SK-N-SH treated with all-trans-retinoic acid at 6 μM for 48 hours (cell line): ENCODE results near the gene MOG.

ENCODE experiments used
- ATAC-seq: fragments of 200-7000 bp; cut with Tn5 transposase; 3 replicates; pipeline ENCODE4 v1.9.1; 2020; ENCODE audit warnings: mild to moderate bottlenecking, moderate library complexity
- ARNTL ChIP-seq: fragments of 450-650 bp; formaldehyde crosslinking; IDR thresholded peaks from 2 replicates; pipeline ENCODE4 v1.5.0; 2020; ENCODE audit warnings: low read depth, mild to moderate bottlenecking, moderate library complexity, borderline replicate concordance
- BACH2 ChIP-seq: fragments of 250-450 bp; sonication (Bioruptor Pico); IDR thresholded peaks from 2 replicates; pipeline ENCODE4 v1.9.0; 2021; ENCODE audit warnings: mild to moderate bottlenecking, borderline replicate concordance
- CSDC2 ChIP-seq: fragments of 250-450 bp; sonication (Bioruptor Pico); IDR thresholded peaks from 2 replicates; pipeline ENCODE4 v1.5.0; 2020; ENCODE audit warnings: mild to moderate bottlenecking, moderate library complexity
- GLIS3 ChIP-seq: fragments of 250-450 bp; sonication (Bioruptor Pico); IDR thresholded peaks from 2 replicates; pipeline ENCODE4 v1.5.0; 2020; ENCODE audit warnings: mild to moderate bottlenecking, moderate library complexity
- ISL1 ChIP-seq: fragments of 250-450 bp; sonication (Bioruptor Pico); IDR thresholded peaks from 2 replicates; pipeline ENCODE4 v2.1.2; 2022; ENCODE audit warnings: mild to moderate bottlenecking, moderate library complexity
- RARB ChIP-seq: fragments of 250-450 bp; sonication (Bioruptor Pico); IDR thresholded peaks from 2 replicates; pipeline ENCODE4 v1.8.0; 2021; ENCODE audit warnings: mild to moderate bottlenecking, moderate library complexity
- SNAI2 ChIP-seq: fragments of 250-450 bp; sonication (Bioruptor Pico); IDR thresholded peaks from 2 replicates; pipeline ENCODE4 v1.5.0; 2020; ENCODE audit warnings: mild to moderate bottlenecking, moderate library complexity
- TCF4 ChIP-seq: fragments of 250-450 bp; sonication (Bioruptor Pico); IDR thresholded peaks from 2 replicates; pipeline ENCODE4 v1.8.0; 2021; ENCODE audit warnings: mild to moderate bottlenecking, moderate library complexity, borderline replicate concordance
- TOX ChIP-seq: fragments of 250-450 bp; sonication (Bioruptor Pico); IDR thresholded peaks from 2 replicates; pipeline ENCODE4 v1.8.0; 2021; ENCODE audit warnings: mild to moderate bottlenecking, moderate library complexity, borderline replicate concordance
- ZC3H10 ChIP-seq: fragments of 250-450 bp; sonication (Bioruptor Pico); IDR thresholded peaks from 2 replicates; pipeline ENCODE4 v1.5.1; 2021; ENCODE audit warnings: mild to moderate bottlenecking, moderate library complexity
- ZFP3 ChIP-seq: fragments of 250-450 bp; sonication (Bioruptor Pico); IDR thresholded peaks from 2 replicates; pipeline ENCODE4 v1.5.0; 2020; ENCODE audit warnings: mild to moderate bottlenecking, moderate library complexity
- ZFP30 ChIP-seq: fragments of 450-650 bp; formaldehyde crosslinking; IDR thresholded peaks from 2 replicates; pipeline ENCODE4 v1.5.0; 2022; ENCODE audit warnings: mild to moderate bottlenecking, moderate library complexity
- ZNF565 ChIP-seq: fragments of 450-650 bp; formaldehyde crosslinking; conservative IDR thresholded peaks from 2 replicates; pipeline ENCODE4 v1.5.0; 2020; ENCODE audit warnings: low read depth, mild to moderate bottlenecking, moderate library complexity
- TF ChIP-seq, protein P1 (sequence below): fragments of 250-450 bp; sonication (Bioruptor Pico); IDR thresholded peaks from 2 replicates; pipeline ENCODE4 v1.5.0; 2020; ENCODE audit warnings: mild to moderate bottlenecking, moderate library complexity
- TF ChIP-seq, protein P2 (sequence below): fragments of 250-450 bp; sonication (Bioruptor Pico); IDR thresholded peaks from 2 replicates; pipeline ENCODE4 v1.8.0; 2021; ENCODE audit warnings: low read depth, mild to moderate bottlenecking, moderate library complexity, borderline replicate concordance
- TF ChIP-seq, protein P3 (sequence below): fragments of 250-450 bp; sonication (Bioruptor Pico); IDR thresholded peaks from 2 replicates; pipeline ENCODE4 v1.8.0; 2020; ENCODE audit warnings: mild to moderate bottlenecking, moderate library complexity, borderline replicate concordance
- TF ChIP-seq, protein P4 (sequence below): fragments of 250-450 bp; sonication (Bioruptor Pico); IDR thresholded peaks from 2 replicates; pipeline ENCODE4 v1.5.1; 2020; ENCODE audit warnings: low read depth, mild to moderate bottlenecking, moderate library complexity
- TF ChIP-seq, protein P5 (sequence below): fragments of 250-450 bp; sonication (Bioruptor Pico); IDR thresholded peaks from 2 replicates; pipeline ENCODE4 v1.5.1; 2021; ENCODE audit warnings: mild to moderate bottlenecking, moderate library complexity

MOG gene

DNA sequence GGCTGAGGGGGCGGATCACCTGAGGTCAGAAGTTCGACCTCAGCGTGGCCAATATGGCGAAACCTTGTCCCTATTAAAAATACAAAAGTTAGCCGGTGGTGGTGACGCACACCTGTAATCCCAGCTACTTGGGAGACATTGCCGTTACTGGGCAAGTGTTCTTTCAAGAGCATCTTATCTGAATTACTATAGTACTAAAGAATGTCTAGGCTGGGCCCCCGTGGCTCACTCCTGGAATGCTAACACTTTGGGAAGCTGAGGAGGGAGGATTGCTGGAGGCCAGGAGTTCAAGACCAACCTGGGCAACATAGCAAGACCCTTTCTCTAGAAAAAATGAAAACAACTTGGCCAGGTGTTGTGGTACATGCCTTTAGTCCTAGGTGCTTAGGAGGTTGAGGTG, 24.9 kb downstream of the MOG start (continued):
- TF ChIP-seq ZC3H10 (CRISPR knock-in tag) (no peak), TCF4 (CRISPR knock-in tag) (no peak)
- TF ChIP-seq, all 23 proteins: peak for 0

DNA sequence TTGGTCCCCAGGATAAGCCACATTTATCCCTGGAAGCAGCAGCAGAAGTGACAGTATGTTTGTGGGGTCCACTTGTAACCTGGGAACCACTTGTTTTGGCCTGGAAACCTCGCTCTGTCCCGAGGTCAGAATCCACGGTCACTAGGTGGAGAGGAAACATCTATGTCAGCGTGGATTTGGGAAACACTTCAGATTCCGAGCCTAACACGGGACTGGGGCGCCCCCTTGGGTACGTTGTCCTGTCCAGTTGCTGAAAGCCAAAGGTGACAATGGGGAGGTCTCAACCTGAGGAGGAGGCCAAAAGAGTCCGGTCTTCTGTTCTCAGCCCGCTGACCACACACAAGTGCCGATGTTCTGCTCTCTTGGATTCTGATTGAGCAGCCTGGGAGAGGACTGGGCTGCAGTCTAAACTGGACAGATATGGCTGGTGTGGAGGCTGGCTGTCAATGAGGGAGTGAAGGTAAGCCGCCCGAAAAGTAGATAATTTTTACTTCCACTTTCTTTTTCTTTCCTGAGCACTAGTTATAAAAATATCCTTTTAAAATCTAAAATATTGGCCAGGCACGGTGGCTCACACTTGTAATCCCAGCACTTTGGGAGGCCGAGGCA, 28.9 kb downstream of the MOG start:
- no peak for TF ChIP-seq TOX (CRISPR knock-in tag)
- no peak for TF ChIP-seq CSDC2 (CRISPR knock-in tag)
- no peak for TF ChIP-seq ZNF565
- TF ChIP-seq ZC3H10 (CRISPR knock-in tag), result no peak
- no peak for TF ChIP-seq RARB (CRISPR knock-in tag)
- no peak for TF ChIP-seq BACH2 (CRISPR knock-in tag)
- TF ChIP-seq ARNTL (CRISPR knock-in tag), result no peak
- TF ChIP-seq, protein P1, sequence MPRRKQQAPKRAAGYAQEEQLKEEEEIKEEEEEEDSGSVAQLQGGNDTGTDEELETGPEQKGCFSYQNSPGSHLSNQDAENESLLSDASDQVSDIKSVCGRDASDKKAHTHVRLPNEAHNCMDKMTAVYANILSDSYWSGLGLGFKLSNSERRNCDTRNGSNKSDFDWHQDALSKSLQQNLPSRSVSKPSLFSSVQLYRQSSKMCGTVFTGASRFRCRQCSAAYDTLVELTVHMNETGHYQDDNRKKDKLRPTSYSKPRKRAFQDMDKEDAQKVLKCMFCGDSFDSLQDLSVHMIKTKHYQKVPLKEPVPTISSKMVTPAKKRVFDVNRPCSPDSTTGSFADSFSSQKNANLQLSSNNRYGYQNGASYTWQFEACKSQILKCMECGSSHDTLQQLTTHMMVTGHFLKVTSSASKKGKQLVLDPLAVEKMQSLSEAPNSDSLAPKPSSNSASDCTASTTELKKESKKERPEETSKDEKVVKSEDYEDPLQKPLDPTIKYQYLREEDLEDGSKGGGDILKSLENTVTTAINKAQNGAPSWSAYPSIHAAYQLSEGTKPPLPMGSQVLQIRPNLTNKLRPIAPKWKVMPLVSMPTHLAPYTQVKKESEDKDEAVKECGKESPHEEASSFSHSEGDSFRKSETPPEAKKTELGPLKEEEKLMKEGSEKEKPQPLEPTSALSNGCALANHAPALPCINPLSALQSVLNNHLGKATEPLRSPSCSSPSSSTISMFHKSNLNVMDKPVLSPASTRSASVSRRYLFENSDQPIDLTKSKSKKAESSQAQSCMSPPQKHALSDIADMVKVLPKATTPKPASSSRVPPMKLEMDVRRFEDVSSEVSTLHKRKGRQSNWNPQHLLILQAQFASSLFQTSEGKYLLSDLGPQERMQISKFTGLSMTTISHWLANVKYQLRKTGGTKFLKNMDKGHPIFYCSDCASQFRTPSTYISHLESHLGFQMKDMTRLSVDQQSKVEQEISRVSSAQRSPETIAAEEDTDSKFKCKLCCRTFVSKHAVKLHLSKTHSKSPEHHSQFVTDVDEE, result no peak
- TF ChIP-seq, protein P2, sequence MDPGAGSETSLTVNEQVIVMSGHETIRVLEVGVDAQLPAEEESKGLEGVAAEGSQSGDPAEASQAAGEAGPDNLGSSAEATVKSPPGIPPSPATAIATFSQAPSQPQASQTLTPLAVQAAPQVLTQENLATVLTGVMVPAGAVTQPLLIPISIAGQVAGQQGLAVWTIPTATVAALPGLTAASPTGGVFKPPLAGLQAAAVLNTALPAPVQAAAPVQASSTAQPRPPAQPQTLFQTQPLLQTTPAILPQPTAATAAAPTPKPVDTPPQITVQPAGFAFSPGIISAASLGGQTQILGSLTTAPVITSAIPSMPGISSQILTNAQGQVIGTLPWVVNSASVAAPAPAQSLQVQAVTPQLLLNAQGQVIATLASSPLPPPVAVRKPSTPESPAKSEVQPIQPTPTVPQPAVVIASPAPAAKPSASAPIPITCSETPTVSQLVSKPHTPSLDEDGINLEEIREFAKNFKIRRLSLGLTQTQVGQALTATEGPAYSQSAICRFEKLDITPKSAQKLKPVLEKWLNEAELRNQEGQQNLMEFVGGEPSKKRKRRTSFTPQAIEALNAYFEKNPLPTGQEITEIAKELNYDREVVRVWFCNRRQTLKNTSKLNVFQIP (CRISPR knock-in tag), result no peak
- peak; percentile 51; the same call in 2 of the 3 replicates for ATAC-seq

DNA sequence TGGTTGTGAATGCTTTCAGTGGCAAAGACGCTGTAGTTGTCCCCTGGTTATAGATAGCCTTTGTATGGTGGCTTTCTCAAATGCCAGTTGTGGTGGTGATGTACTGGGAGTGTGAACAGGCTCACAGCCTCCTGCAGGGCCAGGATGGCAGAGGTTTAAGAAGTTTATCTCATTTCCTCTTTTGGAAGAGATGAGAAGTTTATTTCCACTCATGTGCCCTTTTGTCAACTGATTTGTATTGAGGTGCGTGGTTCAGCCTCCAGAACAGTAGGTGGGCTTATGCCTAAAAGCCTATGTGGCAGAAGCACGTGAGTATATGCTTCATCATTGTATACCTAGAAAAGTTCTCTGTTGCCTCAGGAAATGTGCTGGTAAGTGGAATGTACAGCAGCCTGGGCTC, 37.7 kb downstream of the MOG start:
- TF ChIP-seq GLIS3 (CRISPR knock-in tag) (no peak), SNAI2 (CRISPR knock-in tag) (no peak), ZNF565 (no peak), TCF4 (CRISPR knock-in tag) (no peak), ISL1 (no peak), ARNTL (CRISPR knock-in tag) (no peak), ZFP30 (CRISPR knock-in tag) (no peak), ZFP3 (no peak), TOX (CRISPR knock-in tag) (no peak), ZC3H10 (CRISPR knock-in tag) (no peak)
- TF ChIP-seq, protein P3, sequence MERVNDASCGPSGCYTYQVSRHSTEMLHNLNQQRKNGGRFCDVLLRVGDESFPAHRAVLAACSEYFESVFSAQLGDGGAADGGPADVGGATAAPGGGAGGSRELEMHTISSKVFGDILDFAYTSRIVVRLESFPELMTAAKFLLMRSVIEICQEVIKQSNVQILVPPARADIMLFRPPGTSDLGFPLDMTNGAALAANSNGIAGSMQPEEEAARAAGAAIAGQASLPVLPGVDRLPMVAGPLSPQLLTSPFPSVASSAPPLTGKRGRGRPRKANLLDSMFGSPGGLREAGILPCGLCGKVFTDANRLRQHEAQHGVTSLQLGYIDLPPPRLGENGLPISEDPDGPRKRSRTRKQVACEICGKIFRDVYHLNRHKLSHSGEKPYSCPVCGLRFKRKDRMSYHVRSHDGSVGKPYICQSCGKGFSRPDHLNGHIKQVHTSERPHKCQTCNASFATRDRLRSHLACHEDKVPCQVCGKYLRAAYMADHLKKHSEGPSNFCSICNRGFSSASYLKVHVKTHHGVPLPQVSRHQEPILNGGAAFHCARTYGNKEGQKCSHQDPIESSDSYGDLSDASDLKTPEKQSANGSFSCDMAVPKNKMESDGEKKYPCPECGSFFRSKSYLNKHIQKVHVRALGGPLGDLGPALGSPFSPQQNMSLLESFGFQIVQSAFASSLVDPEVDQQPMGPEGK (CRISPR knock-in tag), result no peak
- TF ChIP-seq, protein P4, sequence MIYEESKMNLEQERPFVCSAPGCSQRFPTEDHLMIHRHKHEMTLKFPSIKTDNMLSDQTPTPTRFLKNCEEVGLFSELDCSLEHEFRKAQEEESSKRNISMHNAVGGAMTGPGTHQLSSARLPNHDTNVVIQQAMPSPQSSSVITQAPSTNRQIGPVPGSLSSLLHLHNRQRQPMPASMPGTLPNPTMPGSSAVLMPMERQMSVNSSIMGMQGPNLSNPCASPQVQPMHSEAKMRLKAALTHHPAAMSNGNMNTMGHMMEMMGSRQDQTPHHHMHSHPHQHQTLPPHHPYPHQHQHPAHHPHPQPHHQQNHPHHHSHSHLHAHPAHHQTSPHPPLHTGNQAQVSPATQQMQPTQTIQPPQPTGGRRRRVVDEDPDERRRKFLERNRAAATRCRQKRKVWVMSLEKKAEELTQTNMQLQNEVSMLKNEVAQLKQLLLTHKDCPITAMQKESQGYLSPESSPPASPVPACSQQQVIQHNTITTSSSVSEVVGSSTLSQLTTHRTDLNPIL (CRISPR knock-in tag), result no peak
- TF ChIP-seq, protein P5, sequence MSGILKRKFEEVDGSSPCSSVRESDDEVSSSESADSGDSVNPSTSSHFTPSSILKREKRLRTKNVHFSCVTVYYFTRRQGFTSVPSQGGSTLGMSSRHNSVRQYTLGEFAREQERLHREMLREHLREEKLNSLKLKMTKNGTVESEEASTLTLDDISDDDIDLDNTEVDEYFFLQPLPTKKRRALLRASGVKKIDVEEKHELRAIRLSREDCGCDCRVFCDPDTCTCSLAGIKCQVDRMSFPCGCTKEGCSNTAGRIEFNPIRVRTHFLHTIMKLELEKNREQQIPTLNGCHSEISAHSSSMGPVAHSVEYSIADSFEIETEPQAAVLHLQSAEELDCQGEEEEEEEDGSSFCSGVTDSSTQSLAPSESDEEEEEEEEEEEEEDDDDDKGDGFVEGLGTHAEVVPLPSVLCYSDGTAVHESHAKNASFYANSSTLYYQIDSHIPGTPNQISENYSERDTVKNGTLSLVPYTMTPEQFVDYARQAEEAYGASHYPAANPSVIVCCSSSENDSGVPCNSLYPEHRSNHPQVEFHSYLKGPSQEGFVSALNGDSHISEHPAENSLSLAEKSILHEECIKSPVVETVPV (CRISPR knock-in tag), result no peak
- TF ChIP-seq, protein P2 (CRISPR knock-in tag), result no peak
- no peak for ATAC-seq
